Ishikawa (cell line): ENCODE measurements around the gene DYNLT4.
A peak's percentile ranks its signal among the peaks of the same experiment; 100 is the strongest.

Experiments
- CEBPB ChIP-seq: IDR thresholded peaks from 2 replicates; pipeline ENCODE4 v1.6.1; 2012
- CREB1 ChIP-seq: IDR thresholded peaks from 2 replicates; pipeline ENCODE4 v1.6.1; 2012; ENCODE audit warnings: low read depth
- EGR1 ChIP-seq: IDR thresholded peaks from 2 replicates; pipeline ENCODE4 v1.6.1; 2012
- EP300 ChIP-seq: IDR thresholded peaks from 2 replicates; pipeline ENCODE4 v1.6.1; 2012; ENCODE audit warnings: borderline replicate concordance
- FOXM1 ChIP-seq: IDR thresholded peaks from 2 replicates; pipeline ENCODE4 v1.6.1; 2012; ENCODE audit warnings: low read depth, borderline replicate concordance
- MAX ChIP-seq: IDR thresholded peaks from 2 replicates; pipeline ENCODE4 v1.6.1; 2012
- NFIC ChIP-seq: IDR thresholded peaks from 2 replicates; pipeline ENCODE4 v1.6.1; 2012
- RAD21 ChIP-seq: IDR thresholded peaks from 2 replicates; pipeline ENCODE4 v1.6.1; 2012; ENCODE audit warnings: low read depth
- REST ChIP-seq: IDR thresholded peaks from 2 replicates; pipeline ENCODE4 v1.6.1; 2012; ENCODE audit warnings: low read depth, mild to moderate bottlenecking
- TAF1 ChIP-seq: IDR thresholded peaks from 2 replicates; pipeline ENCODE4 v1.6.1; 2012; ENCODE audit warnings: low read depth, mild to moderate bottlenecking
- TCF12 ChIP-seq: IDR thresholded peaks from 2 replicates; pipeline ENCODE4 v1.6.1; 2012; ENCODE audit warnings: low read depth
- TEAD4 ChIP-seq: IDR thresholded peaks from 2 replicates; pipeline ENCODE4 v1.6.1; 2012
- USF1 ChIP-seq: IDR thresholded peaks from 2 replicates; pipeline ENCODE4 v1.6.1; 2012
- YY1 ChIP-seq: IDR thresholded peaks from 2 replicates; pipeline ENCODE4 v1.6.1; 2012; ENCODE audit warnings: low read depth
- ZBTB7A ChIP-seq: IDR thresholded peaks from 2 replicates; pipeline ENCODE4 v1.6.1; 2012; ENCODE audit warnings: low read depth

The DYNLT4 gene

GRCh38 chr1:44822981-44823451 is 15.9 kb upstream of the DYNLT4 start:
- TF ChIP-seq RAD21 (no peak), ZBTB7A (no peak), TCF12 (no peak), TEAD4 (no peak), YY1 (no peak), MAX (no peak), FOXM1 (no peak), EGR1 (no peak), USF1 (no peak)

GRCh38 chr1:44822131-44822701 is 15.1 kb upstream of the DYNLT4 start:
- TF ChIP-seq TAF1 (no peak), USF1 (no peak), FOXM1 (no peak), EGR1 (no peak), REST (no peak), RAD21 (no peak)

- TF ChIP-seq TEAD4, result no peak
- TF ChIP-seq RAD21, result no peak
- no peak for TF ChIP-seq CREB1
- TF ChIP-seq TCF12, result no peak
These were observed 14.1 kb upstream of the DYNLT4 start for GRCh38 chr1:44821240-44821715.

GRCh38 chr1:44820328-44821239 is 13.4 kb upstream of the DYNLT4 start:
- no peak for TF ChIP-seq TAF1
- TF ChIP-seq YY1, result no peak
- TF ChIP-seq TCF12, result no peak
- TF ChIP-seq REST, result no peak
- no peak for TF ChIP-seq EP300
- no peak for TF ChIP-seq RAD21

GRCh38 chr1:44819608-44820327 is 12.6 kb upstream of the DYNLT4 start:
- TF ChIP-seq EGR1 (no peak; the same call in 1 of the 2 replicates), TAF1 (peak; percentile 40; the same call in 1 of the 2 replicates), TCF12 (peak; percentile 72; the same call in 1 of the 2 replicates), REST (no peak), YY1 (peak; percentile 54; the same call in 1 of the 2 replicates), RAD21 (no peak), CREB1 (no peak), EP300 (peak; percentile 38), TEAD4 (peak; percentile 78), CEBPB (peak; percentile 43; the same call in 1 of the 2 replicates), USF1 (0 out of 2 replicates have a peak, but pooled peaks have one; percentile 3), FOXM1 (peak; percentile 56; the same call in 1 of the 2 replicates), NFIC (peak; percentile 51; the same call in 1 of the 2 replicates), MAX (no peak; the same call in none of the 2 replicates), ZBTB7A (0 out of 2 replicates have a peak, but pooled peaks have one; percentile 10)
